ENCODE data around the gene CCNL2.
"Not testable (repeated sequence)": the region's sequence is repeated elsewhere in the genome, so short reads cannot be mapped to it uniquely, and the experiment has no call there.

CCNL2 gene

GRCh38 chr1:1399872-1400575 lies 889 bp upstream of the CCNL2 start:
- no peak for DNase-seq (ENCODE audit: low read depth)

GRCh38 chr1:1398677-1399186 lies 403 bp downstream of the CCNL2 start:
- DNase-seq (ENCODE audit: low read depth): no peak

GRCh38 chr1:1397839-1398523 lies 1.2 kb downstream of the CCNL2 start:
- DNase-seq (ENCODE audit: low read depth): no peak

- no peak for DNase-seq (ENCODE audit: low read depth)
Measured at GRCh38 chr1:1395166-1395565, 4.0 kb downstream of the CCNL2 start.

- no peak for DNase-seq (ENCODE audit: low read depth)
Measured at GRCh38 chr1:1394116-1394515, 5.0 kb downstream of the CCNL2 start.

GRCh38 chr1:1393428-1393827 lies 5.7 kb downstream of the CCNL2 start:
- DNase-seq (ENCODE audit: low read depth): no peak

GRCh38 chr1:1393014-1393413 lies 6.1 kb downstream of the CCNL2 start:
- DNase-seq (ENCODE audit: low read depth): no peak

- DNase-seq (ENCODE audit: low read depth): no peak
Measured at GRCh38 chr1:1391225-1391624, 7.9 kb downstream of the CCNL2 start.

GRCh38 chr1:1390675-1391074 lies 8.5 kb downstream of the CCNL2 start:
- no peak for DNase-seq (ENCODE audit: low read depth)

- DNase-seq (ENCODE audit: low read depth): no peak
Measured at GRCh38 chr1:1388078-1388472, 11.1 kb downstream of the CCNL2 start.

GRCh38 chr1:1387098-1388077 lies 11.7 kb downstream of the CCNL2 start:
- no peak for DNase-seq (ENCODE audit: low read depth)

- DNase-seq (ENCODE audit: low read depth): no peak
Measured at GRCh38 chr1:1385931-1386330, 13.2 kb downstream of the CCNL2 start.

- DNase-seq (ENCODE audit: low read depth): not testable (repeated sequence)
Measured at GRCh38 chr1:1385339-1385738, 13.8 kb downstream of the CCNL2 start.

- no peak for DNase-seq (ENCODE audit: low read depth)
Measured at GRCh38 chr1:1381294-1381693, 17.8 kb downstream of the CCNL2 start.

GRCh38 chr1:1380860-1381259 lies 18.3 kb downstream of the CCNL2 start:
- no peak for DNase-seq (ENCODE audit: low read depth)

GRCh38 chr1:1377540-1378205 lies 21.5 kb downstream of the CCNL2 start:
- DNase-seq (ENCODE audit: low read depth): no peak

- DNase-seq (ENCODE audit: low read depth): no peak
Measured at GRCh38 chr1:1376551-1377226, 22.4 kb downstream of the CCNL2 start.

GRCh38 chr1:1374929-1375662 lies 24.0 kb downstream of the CCNL2 start, which contains the start of gene AURKAIP1:
Gene AURKAIP1 (minus strand): TSS chr1:1375207. CDS start chr1:1374756, 451 bp downstream.
- peak; percentile 92 for DNase-seq (ENCODE audit: low read depth)

GRCh38 chr1:1374589-1374928 lies 24.6 kb downstream of the CCNL2 start:
- DNase-seq (ENCODE audit: low read depth): no peak

- no peak for DNase-seq (ENCODE audit: low read depth)
Measured at GRCh38 chr1:1373815-1374588, 25.1 kb downstream of the CCNL2 start.
